ENCODE data around the gene VWC2. TPM values are rescaled to one million over a fixed set of nuclear protein-coding genes. Genes with fewer than 3 reads are reported as not detected.

VWC2 gene
- total and polyA plus RNA-seq, 2 of the 13 experiments (the other 11 are each of a cell fraction or from before 2014, with no cell fraction given), result not detected

GRCh38 chr7:49775949-49776443, 2.6 kb downstream of the VWC2 start:
- in situ Hi-C loops (cut with HindIII; ENCODE audit: extremely low pct_ligation_motif_present, low pct_unique_long_range_greater_than_20kb) (no loop called here), intact Hi-C loops (cut with micrococcal nuclease; ENCODE audit: unreplicated experiment) (no loop called here)
- Histone ChIP-seq H3K9me3 (ENCODE audit: low read length) (no peaks in the 10 kb centered on the region), H2AFZ (ENCODE audit: low read length) (no peak overlapping the region), H4K20me1 (ENCODE audit: insufficient read depth, low read length) (no peaks in the 10 kb centered on the region), H3K27ac (ENCODE audit: extremely low read length, insufficient read depth, low read length) (no peak overlapping the region), H3K4me2 (ENCODE audit: low read depth, low read length) (no peak overlapping the region), H3K4me3 (replicated peaks in 1 of 3; ENCODE audit: insufficient read depth in 1 of 3, low read depth in 2 of 3, low read length in 3 of 3) (no peak overlapping the region), H3K4me1 (ENCODE audit: insufficient read depth, low read length) (no peaks in the 10 kb centered on the region), H3K9ac (ENCODE audit: insufficient read depth, low read depth, low read length) (no peak overlapping the region), H3K27me3 (ENCODE audit: control insufficient read depth in 1 of 2, insufficient read depth in 2 of 2, low read length in 2 of 2) (peaks cover 1 to 21% of the 10 kb centered on the region in 2 experiments; a peak in 3 of 5 replicates), H3K36me3 (replicated peaks in 1 of 2; ENCODE audit: control insufficient read depth in 1 of 2, insufficient read depth in 2 of 2, low read length in 2 of 2) (no peaks in the 10 kb centered on the region), H3K79me2 (ENCODE audit: insufficient read depth, low read length) (no peaks in the 10 kb centered on the region)
- FAIRE-seq (no peak), ATAC-seq (no peak), DNase-seq (ENCODE audit: low spot score) (no peak)
- no TSS peak for BruUV-seq (replicated peaks)
- TF ChIP-seq, protein P1, sequence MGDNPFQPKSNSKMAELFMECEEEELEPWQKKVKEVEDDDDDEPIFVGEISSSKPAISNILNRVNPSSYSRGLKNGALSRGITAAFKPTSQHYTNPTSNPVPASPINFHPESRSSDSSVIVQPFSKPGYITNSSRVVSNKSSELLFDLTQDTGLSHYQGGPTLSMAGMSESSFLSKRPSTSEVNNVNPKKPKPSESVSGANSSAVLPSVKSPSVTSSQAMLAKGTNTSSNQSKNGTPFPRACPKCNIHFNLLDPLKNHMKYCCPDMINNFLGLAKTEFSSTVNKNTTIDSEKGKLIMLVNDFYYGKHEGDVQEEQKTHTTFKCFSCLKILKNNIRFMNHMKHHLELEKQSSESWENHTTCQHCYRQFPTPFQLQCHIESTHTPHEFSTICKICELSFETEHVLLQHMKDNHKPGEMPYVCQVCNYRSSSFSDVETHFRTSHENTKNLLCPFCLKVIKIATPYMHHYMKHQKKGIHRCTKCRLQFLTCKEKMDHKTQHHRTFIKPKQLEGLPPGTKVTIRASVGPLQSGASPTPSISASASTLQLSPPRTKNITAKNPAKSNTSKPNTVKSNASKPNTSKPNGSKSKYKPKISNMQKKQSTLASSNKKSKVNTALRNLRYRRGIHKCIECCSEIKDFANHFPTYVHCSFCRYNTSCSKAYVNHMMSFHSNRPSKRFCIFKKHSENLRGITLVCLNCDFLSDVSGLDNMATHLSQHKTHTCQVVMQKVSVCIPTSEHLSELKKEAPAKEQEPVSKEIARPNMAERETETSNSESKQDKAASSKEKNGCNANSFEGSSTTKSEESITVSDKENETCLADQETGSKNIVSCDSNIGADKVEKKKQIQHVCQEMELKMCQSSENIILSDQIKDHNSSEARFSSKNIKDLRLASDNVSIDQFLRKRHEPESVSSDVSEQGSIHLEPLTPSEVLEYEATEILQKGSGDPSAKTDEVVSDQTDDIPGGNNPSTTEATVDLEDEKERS (CRISPR knock-in tag; IDR thresholded peaks at IDR 0.05), result no peak
- TF ChIP-seq MTF2 (CRISPR knock-in tag; IDR thresholded peaks at IDR 0.05; ENCODE audit: borderline replicate concordance), result no peak
- TF ChIP-seq KDM3A (CRISPR knock-in tag; IDR thresholded peaks at IDR 0.05; ENCODE audit: low read depth), result no peak
- TF ChIP-seq ZBTB3 (CRISPR knock-in tag; IDR thresholded peaks at IDR 0.05; ENCODE audit: borderline replicate concordance, low read depth), result no peak
- TF ChIP-seq, protein P2, sequence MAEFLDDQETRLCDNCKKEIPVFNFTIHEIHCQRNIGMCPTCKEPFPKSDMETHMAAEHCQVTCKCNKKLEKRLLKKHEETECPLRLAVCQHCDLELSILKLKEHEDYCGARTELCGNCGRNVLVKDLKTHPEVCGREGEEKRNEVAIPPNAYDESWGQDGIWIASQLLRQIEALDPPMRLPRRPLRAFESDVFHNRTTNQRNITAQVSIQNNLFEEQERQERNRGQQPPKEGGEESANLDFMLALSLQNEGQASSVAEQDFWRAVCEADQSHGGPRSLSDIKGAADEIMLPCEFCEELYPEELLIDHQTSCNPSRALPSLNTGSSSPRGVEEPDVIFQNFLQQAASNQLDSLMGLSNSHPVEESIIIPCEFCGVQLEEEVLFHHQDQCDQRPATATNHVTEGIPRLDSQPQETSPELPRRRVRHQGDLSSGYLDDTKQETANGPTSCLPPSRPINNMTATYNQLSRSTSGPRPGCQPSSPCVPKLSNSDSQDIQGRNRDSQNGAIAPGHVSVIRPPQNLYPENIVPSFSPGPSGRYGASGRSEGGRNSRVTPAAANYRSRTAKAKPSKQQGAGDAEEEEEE (CRISPR knock-in tag; IDR thresholded peaks at IDR 0.05; ENCODE audit: borderline replicate concordance), result no peak
- no peak for TF ChIP-seq YY1 (IDR thresholded peaks at IDR 0.05; ENCODE audit: insufficient read depth, insufficient replicate concordance, low read depth, low read length)
- TF ChIP-seq SIN3A (IDR thresholded peaks at IDR 0.05; ENCODE audit: borderline replicate concordance, low read depth, low read length), result no peak
- ChIA-PET POLR2A (no interaction called here), CTCF (ENCODE audit: low intra/inter-chr PET ratio, low total read pairs) (no interaction called here)
- 47% methylated on average over 6 of the region's 25 CpGs for WGBS (ENCODE audit: low lambda C conversion rate)

Data from HepG2 (cell line).